Cardiac muscle cell (in vitro differentiated cells and primary cell): ENCODE data around the gene NEO1. TPM values are rescaled to one million over a fixed set of nuclear protein-coding genes. Genes with fewer than 3 reads are reported as not detected.

Experiments
- DNase-seq, 2 donors: peaks; one replicate each; pipeline versions ENCODE4 v3.0.0 to v3.0.0-alpha.2; 2010 to 2017; ENCODE audit warnings: low read depth in 1 of 2, low spot score in 1 of 2
- H3K27ac ChIP-seq: fragments of 200-600 bp; sonication (generic); 2 replicates; pipeline ENCODE4 v1.5.1; 2016
- H3K27me3 ChIP-seq: fragments of 200-600 bp; sonication (generic); 2 replicates; pipeline ENCODE4 v1.6.0; 2016; ENCODE audit warnings: control low read depth
- H3K36me3 ChIP-seq: fragments of 200-600 bp; sonication (generic); 2 replicates; pipeline ENCODE4 v1.5.1; 2016; ENCODE audit warnings: control low read depth
- H3K4me1 ChIP-seq: fragments of 200-600 bp; sonication (generic); 2 replicates; pipeline ENCODE4 v1.8.1; 2017; ENCODE audit warnings: low read depth, mild to moderate bottlenecking, mixed run types
- H3K4me3 ChIP-seq: fragments of 200-600 bp; sonication (generic); 2 replicates; pipeline ENCODE4 v1.5.1; 2016; ENCODE audit warnings: mild to moderate bottlenecking
- H3K9me3 ChIP-seq: fragments of 200-600 bp; sonication (generic); 2 replicates; pipeline ENCODE4 v1.5.1; 2017; ENCODE audit warnings: low read depth, mild to moderate bottlenecking, control low read depth
- CTCF ChIP-seq: IDR thresholded peaks from 2 replicates; pipeline ENCODE4 v1.5.1; 2012; ENCODE audit warnings: low read depth, mild to moderate bottlenecking, low read length
- polyA plus RNA-seq: library from polyadenylated mRNA; unstranded; fragments of >200 nt; fragmentation: Nextera tagmentation; extraction: Ambion mirVana; gene quantifications from 2 replicates; pipeline ENCODE4 v1.2.1, GENCODE V29; 2016
- total RNA-seq: library from RNA; depleted of rRNA; stranded (reverse); fragments of >200 nt; gene quantifications from 2 replicates; pipeline ENCODE4 v1.2.3, GENCODE V29; 2016

NEO1 gene
- total and polyA plus RNA-seq, 2 experiments from 2014 or later, result 12.9 to 37.4 TPM

- H3K9me3 ChIP-seq, result no peaks in the 10 kb centered on the region
- TF ChIP-seq CTCF, result no peak
- no peak for DNase-seq
- H3K4me3 ChIP-seq, result no peak overlapping the region
- H3K36me3 ChIP-seq, result peaks cover 17% of the 10 kb centered on the region
- peak overlapping the region; percentile 55 for H3K27ac ChIP-seq
- no peaks in the 10 kb centered on the region for H3K27me3 ChIP-seq
- H3K4me1 ChIP-seq, result no peaks in the 10 kb centered on the region
These were observed 265.6 kb downstream of the NEO1 start for GRCh38 chr15:73317651-73318462.

DNA sequence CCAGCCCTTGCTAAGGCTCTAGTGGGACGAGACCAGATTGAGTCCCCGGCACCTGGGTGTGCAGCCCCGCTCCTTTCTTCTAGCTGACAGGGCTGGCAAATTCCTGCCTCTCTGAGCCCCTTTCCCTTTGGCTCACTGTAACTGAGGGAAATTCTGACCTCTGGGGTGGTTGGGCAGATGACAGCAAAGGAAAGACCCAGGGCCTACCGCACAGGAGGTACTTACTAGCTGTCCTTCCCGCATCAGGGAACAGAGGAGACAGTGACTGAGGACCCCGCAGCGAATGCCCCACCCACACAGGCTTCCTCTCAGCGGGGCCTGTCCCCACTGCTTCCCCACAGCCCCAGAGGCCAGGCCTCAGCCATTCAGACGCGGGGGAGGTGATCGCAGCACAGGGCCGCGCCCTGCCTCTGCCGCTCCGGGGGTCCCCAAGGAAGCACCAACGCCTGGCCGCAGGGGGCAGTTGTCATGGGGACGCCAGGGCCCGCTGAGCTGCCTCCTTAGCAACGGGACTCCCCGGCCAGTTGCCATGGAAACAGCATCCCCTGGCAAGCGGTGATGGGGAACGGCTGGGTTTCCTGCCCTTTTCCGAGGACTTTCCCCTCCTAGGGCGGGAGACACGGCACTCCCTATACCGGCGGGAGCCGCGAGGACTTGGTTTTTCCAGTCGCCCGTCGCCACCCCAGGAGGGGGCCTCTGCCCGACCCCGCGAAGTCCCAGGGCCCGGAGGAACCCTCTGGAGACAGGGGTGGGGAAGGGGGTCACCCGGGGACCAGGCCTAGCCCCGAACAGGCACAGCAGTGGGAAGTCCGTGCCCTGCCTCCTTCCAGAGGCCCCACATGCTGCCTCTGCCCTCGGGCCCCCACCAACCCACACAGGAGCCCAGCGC lies 266.4 kb downstream of the NEO1 start:
- no peaks in the 10 kb centered on the region for H3K9me3 ChIP-seq
- H3K36me3 ChIP-seq, result peaks cover 25% of the 10 kb centered on the region
- no peaks in the 10 kb centered on the region for H3K27me3 ChIP-seq
- peak overlapping the region; percentile 55 for H3K27ac ChIP-seq
- TF ChIP-seq CTCF, result no peak
- DNase-seq, result peak; percentile 31 to 66
- no peak overlapping the region for H3K4me3 ChIP-seq
- no peaks in the 10 kb centered on the region for H3K4me1 ChIP-seq

DNA sequence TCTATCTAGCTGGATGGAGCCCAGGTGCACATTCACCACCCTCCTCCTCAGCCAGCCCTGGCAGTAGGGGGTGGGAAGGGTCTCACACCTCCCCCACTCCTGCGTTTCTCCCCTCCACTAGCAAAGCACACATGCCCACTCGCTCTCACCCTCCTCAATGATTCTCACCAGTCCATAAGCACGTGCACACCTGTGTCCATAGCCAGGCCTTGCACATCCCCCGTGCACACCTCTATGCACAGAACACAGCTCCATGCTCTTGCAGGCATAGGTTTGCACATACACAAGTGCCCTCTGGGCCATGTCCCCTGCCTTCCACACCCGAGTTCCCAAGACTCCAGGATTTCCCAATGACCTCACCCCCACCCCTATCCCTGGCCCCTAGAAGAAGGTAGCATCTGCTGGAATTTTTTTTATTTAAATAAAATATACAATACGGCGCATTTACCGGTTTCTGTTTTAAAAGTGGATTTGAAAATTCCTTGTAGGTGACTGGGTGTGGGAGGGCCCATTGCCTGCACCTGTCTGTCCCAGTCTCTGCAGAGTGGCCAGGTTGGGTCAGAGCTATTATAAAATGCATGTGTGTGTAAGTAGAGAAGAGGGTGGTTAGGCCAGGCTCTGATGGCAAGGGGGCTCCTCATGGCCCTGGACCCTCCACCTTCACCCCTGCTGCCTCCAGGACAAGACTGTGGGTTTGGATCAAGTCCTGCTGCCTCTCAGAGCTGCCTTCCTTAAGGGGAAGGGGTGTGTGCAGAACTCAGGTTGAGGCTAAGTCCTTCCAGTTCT lies 267.4 kb downstream of the NEO1 start:
- Histone ChIP-seq H3K4me1 (no peaks in the 10 kb centered on the region), H3K9me3 (no peaks in the 10 kb centered on the region), H3K27me3 (no peaks in the 10 kb centered on the region), H3K36me3 (peaks cover 34% of the 10 kb centered on the region), H3K27ac (peak overlapping the region; percentile 72), H3K4me3 (no peak overlapping the region)
- no peak for DNase-seq
- TF ChIP-seq CTCF, result no peak

DNA sequence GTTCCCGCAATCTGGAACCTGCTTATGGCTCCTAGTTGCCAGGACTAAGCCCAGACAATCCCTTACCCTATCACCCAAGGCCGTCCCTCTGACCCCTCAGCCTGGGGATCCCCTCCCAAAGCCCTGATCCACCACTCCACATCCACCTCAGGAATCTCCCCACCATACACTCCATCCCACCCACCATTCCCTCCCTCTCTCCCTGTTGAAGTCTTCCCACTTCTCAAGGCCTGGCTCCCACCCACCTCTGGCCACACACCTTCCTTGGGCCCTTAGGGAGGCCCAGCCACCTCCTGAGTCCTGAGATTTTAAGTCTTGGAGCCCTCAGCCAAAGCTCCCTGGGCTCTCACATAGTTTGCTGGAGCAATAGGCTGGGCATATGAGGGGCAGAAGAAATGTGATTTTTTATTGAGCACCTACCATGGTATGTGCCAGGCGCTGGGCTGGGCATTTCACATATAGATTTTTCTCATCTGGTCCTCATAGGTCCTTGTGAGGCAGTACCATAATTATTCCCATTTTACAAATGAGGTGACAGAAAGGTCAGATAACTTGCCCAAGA lies 268.4 kb downstream of the NEO1 start:
- H3K9me3 ChIP-seq, result no peaks in the 10 kb centered on the region
- TF ChIP-seq CTCF, result no peak
- H3K36me3 ChIP-seq, result peaks cover 44% of the 10 kb centered on the region
- H3K4me3 ChIP-seq, result no peak overlapping the region
- no peak for DNase-seq
- H3K4me1 ChIP-seq, result no peaks in the 10 kb centered on the region
- H3K27ac ChIP-seq, result peak overlapping the region; percentile 72
- no peaks in the 10 kb centered on the region for H3K27me3 ChIP-seq
